22Rv1 (cell line): ENCODE data around the gene RIMS4.

Experiments used
- ZFX ChIP-seq: fragments of 450-650 bp; IDR thresholded peaks from 2 replicates; pipeline ENCODE4 v1.6.1; 2017; ENCODE audit warnings: antibody characterized with exemption, borderline replicate concordance
- TF ChIP-seq, protein P1 (sequence below): fragments of 450-650 bp; IDR thresholded peaks from 2 replicates; pipeline ENCODE4 v1.5.1; 2017; ENCODE audit warnings: mild to moderate bottlenecking

DNA sequence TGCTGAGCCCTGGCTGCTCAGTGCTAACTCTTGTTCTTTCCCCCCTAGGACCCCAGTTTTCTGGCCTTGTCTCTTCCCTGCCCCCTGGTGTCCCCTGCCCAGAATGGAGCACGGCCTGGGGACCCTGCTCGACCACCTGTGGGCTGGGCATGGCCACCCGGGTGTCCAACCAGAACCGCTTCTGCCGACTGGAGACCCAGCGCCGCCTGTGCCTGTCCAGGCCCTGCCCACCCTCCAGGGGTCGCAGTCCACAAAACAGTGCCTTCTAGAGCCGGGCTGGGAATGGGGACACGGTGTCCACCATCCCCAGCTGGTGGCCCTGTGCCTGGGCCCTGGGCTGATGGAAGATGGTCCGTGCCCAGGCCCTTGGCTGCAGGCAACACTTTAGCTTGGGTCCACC, 83.3 kb downstream of the RIMS4 start:
- TF ChIP-seq, protein P1, sequence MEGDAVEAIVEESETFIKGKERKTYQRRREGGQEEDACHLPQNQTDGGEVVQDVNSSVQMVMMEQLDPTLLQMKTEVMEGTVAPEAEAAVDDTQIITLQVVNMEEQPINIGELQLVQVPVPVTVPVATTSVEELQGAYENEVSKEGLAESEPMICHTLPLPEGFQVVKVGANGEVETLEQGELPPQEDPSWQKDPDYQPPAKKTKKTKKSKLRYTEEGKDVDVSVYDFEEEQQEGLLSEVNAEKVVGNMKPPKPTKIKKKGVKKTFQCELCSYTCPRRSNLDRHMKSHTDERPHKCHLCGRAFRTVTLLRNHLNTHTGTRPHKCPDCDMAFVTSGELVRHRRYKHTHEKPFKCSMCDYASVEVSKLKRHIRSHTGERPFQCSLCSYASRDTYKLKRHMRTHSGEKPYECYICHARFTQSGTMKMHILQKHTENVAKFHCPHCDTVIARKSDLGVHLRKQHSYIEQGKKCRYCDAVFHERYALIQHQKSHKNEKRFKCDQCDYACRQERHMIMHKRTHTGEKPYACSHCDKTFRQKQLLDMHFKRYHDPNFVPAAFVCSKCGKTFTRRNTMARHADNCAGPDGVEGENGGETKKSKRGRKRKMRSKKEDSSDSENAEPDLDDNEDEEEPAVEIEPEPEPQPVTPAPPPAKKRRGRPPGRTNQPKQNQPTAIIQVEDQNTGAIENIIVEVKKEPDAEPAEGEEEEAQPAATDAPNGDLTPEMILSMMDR, result no peak
- no peak for TF ChIP-seq ZFX
